ENCODE results near the gene PDCL3.

The PDCL3 gene

GRCh38 chr2:100580367-100581276 is 17.8 kb downstream of the PDCL3 start:
- Histone ChIP-seq H3K9me3 (ENCODE audit: control insufficient read depth, insufficient read depth, low read length) (no peaks in the 10 kb centered on the region), H3K36me3 (ENCODE audit: insufficient read depth, low read length) (no peaks in the 10 kb centered on the region)

DNA sequence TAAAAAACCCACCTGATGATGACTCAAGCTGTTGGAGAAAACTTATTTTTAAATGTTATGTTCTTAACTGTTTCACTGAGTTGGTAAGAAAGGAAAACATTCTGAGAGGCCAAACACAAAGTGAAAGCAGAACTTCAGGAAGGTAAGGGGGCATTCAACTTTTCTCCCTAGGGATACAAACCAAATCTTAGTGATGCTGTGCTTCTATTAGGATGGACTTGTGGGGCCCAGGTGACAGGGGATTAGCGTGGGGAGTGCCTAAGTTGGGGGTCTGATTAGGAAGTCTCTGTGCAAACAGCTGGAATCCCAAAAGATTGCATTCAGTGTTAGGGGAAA is 18.5 kb downstream of the PDCL3 start:
- no peak overlapping the region for H3K9ac ChIP-seq (ENCODE audit: low read depth, low read length)
- H3K36me3 ChIP-seq (ENCODE audit: insufficient read depth, low read length) = no peaks in the 10 kb centered on the region
- no peaks in the 10 kb centered on the region for H3K4me1 ChIP-seq (ENCODE audit: insufficient read depth, low read length)
- no peaks in the 10 kb centered on the region for H3K9me3 ChIP-seq (ENCODE audit: control insufficient read depth, insufficient read depth, low read length)

More at GRCh38 chr2:100580367-100581276, 17.8 kb downstream of the PDCL3 start:
- H3K4me1 ChIP-seq (ENCODE audit: insufficient read depth, low read length) = no peaks in the 10 kb centered on the region
- no peak overlapping the region for H3K9ac ChIP-seq (ENCODE audit: low read depth, low read length)

GRCh38 chr2:100584816-100585215 is 22.0 kb downstream of the PDCL3 start:
- H3K9me3 ChIP-seq (ENCODE audit: control insufficient read depth, insufficient read depth, low read length) = no peaks in the 10 kb centered on the region
- no peaks in the 10 kb centered on the region for H3K4me1 ChIP-seq (ENCODE audit: insufficient read depth, low read length)
- no peaks in the 10 kb centered on the region for H3K36me3 ChIP-seq (ENCODE audit: insufficient read depth, low read length)
- H3K9ac ChIP-seq (ENCODE audit: low read depth, low read length) = no peak overlapping the region

- Histone ChIP-seq H3K9me3 (ENCODE audit: control insufficient read depth, insufficient read depth, low read length) (no peaks in the 10 kb centered on the region), H3K9ac (ENCODE audit: low read depth, low read length) (no peak overlapping the region), H3K36me3 (ENCODE audit: insufficient read depth, low read length) (no peaks in the 10 kb centered on the region), H3K4me1 (ENCODE audit: insufficient read depth, low read length) (no peaks in the 10 kb centered on the region)
These were observed 25.4 kb downstream of the PDCL3 start for GRCh38 chr2:100588071-100588786.

GRCh38 chr2:100589527-100589926 is 26.7 kb downstream of the PDCL3 start:
- Histone ChIP-seq H3K4me1 (ENCODE audit: insufficient read depth, low read length) (no peaks in the 10 kb centered on the region), H3K9ac (ENCODE audit: low read depth, low read length) (no peak overlapping the region), H3K9me3 (ENCODE audit: control insufficient read depth, insufficient read depth, low read length) (no peaks in the 10 kb centered on the region), H3K36me3 (ENCODE audit: insufficient read depth, low read length) (no peaks in the 10 kb centered on the region)

DNA sequence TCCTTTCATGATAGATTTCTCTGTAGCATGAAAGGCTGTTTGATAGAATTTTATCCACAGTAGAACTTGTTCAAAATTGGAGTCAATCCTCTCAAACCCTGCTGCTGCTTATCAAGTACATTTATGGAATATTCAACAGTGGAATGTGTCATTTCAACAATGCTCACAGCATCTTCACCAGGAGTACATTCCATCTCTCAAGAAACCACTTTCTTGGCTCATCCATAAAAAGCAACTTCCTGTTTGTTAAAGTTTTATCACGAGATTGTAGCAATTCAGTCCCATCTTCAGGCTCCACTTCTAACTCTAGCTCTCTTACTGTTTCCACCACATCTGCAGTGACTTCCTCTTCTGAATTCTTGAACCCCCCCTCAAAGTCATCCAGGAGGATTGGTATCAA is 29.4 kb downstream of the PDCL3 start:
- H3K9me3 ChIP-seq (ENCODE audit: control insufficient read depth, insufficient read depth, low read length) = no peaks in the 10 kb centered on the region

DNA sequence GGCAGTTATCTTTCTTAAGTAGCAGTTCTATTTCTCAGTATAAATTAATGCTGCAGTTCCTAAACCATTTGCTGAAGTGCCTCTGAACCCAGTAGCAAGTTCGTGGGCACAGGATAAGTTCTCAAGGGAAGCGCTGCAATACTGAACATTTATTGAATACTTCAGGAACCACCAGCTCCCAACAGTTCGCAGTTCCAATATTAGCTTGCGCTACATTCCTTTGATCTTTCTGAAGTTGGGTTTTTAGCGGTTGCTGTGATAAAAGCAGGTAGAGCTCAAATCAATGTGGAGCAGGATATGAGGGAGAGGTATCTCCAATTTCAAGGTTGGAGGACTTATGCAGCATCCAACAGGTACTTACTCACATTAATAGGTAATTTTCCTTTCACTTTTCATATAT is 33.7 kb downstream of the PDCL3 start:
- Histone ChIP-seq H3K9ac (ENCODE audit: low read depth, low read length) (no peak overlapping the region), H3K36me3 (ENCODE audit: insufficient read depth, low read length) (no peaks in the 10 kb centered on the region), H3K9me3 (ENCODE audit: control insufficient read depth, insufficient read depth, low read length) (no peaks in the 10 kb centered on the region), H3K4me1 (ENCODE audit: insufficient read depth, low read length) (no peaks in the 10 kb centered on the region)

More for the DNA sequence above, 29.4 kb downstream of the PDCL3 start:
- Histone ChIP-seq H3K9ac (ENCODE audit: low read depth, low read length) (no peak overlapping the region), H3K36me3 (ENCODE audit: insufficient read depth, low read length) (no peaks in the 10 kb centered on the region), H3K4me1 (ENCODE audit: insufficient read depth, low read length) (no peaks in the 10 kb centered on the region)

DNA sequence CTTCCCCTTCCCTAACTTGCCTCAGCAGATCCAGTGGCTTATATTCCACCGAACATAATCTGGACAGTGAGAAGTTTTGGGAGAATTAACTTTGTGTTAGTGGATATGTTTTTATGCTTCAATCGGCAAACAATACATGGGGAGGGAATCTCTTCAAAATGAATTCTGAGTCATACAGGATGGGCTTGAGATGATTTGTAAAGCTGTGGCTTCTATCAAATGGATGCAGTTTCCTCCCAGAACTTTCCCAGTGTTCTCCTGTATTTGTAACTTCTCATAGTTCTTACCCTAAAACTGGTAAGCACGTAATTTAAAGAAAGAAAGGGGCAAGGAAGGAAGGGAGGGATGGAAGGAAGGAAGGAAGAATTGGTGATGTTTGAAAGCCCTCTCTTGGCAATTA is 36.8 kb downstream of the PDCL3 start:
- Histone ChIP-seq H3K9me3 (ENCODE audit: control insufficient read depth, insufficient read depth, low read length) (no peaks in the 10 kb centered on the region), H3K36me3 (ENCODE audit: insufficient read depth, low read length) (no peaks in the 10 kb centered on the region), H3K4me1 (ENCODE audit: insufficient read depth, low read length) (0 out of 2 replicates have a peak, but pooled peaks cover 3% of the 10 kb centered on the region), H3K9ac (ENCODE audit: low read depth, low read length) (no peak overlapping the region)

DNA sequence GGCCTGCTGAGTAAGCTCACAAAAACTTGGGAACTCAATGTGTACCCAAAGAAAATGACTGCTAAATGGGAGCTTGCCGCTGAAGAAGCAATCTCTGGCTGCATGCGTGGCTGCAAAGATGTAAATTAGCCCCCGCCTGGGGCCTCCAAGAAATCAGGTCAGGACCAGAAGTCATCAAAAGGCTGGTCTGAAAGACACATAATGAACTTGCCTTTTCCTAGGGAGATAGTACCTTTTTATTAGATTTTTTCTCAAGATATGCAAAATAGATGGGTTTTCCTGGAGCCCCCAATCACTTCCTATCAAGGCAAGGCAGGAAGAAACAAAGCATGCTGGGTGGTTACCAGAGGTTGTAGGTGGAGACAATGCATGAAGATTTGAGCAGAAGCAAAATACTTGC is 38.9 kb downstream of the PDCL3 start:
- no peak overlapping the region for H3K9ac ChIP-seq (ENCODE audit: low read depth, low read length)
- 0 out of 2 replicates have a peak, but pooled peaks cover 3% of the 10 kb centered on the region for H3K4me1 ChIP-seq (ENCODE audit: insufficient read depth, low read length)
- no peaks in the 10 kb centered on the region for H3K9me3 ChIP-seq (ENCODE audit: control insufficient read depth, insufficient read depth, low read length)
- H3K36me3 ChIP-seq (ENCODE audit: insufficient read depth, low read length) = no peaks in the 10 kb centered on the region

DNA sequence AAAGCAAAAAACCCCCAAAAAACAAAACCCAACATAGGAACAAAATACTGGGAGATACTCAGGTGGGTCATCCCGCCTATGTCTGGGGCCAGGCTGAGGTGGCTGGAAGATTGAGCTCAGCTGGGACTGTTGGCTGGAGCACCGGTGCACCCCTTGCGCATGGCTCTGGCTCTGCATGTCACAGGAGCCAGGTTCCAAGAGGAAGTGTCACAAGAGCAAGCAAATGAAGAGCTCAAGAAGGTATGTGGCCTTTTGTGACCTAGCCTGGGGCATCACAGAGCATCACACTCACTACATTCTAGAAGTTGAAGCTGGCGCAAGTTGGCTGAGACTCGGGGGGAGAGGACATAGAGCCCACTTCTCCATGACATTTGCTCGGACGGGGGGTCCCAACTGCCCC is 40.6 kb downstream of the PDCL3 start:
- Histone ChIP-seq H3K36me3 (ENCODE audit: insufficient read depth, low read length) (no peaks in the 10 kb centered on the region), H3K4me1 (ENCODE audit: insufficient read depth, low read length) (0 out of 2 replicates have a peak, but pooled peaks cover 3% of the 10 kb centered on the region), H3K9me3 (ENCODE audit: control insufficient read depth, insufficient read depth, low read length) (no peaks in the 10 kb centered on the region), H3K9ac (ENCODE audit: low read depth, low read length) (no peak overlapping the region)

- H3K9ac ChIP-seq (ENCODE audit: low read depth, low read length) = no peak overlapping the region
- no peaks in the 10 kb centered on the region for H3K36me3 ChIP-seq (ENCODE audit: insufficient read depth, low read length)
- no peaks in the 10 kb centered on the region for H3K9me3 ChIP-seq (ENCODE audit: control insufficient read depth, insufficient read depth, low read length)
- 0 out of 2 replicates have a peak, but pooled peaks cover 3% of the 10 kb centered on the region for H3K4me1 ChIP-seq (ENCODE audit: insufficient read depth, low read length)
These were observed 41.3 kb downstream of the PDCL3 start for GRCh38 chr2:100603948-100604633.

GRCh38 chr2:100606332-100606725 is 43.5 kb downstream of the PDCL3 start:
- 0 out of 2 replicates have a peak, but pooled peaks cover 3% of the 10 kb centered on the region for H3K4me1 ChIP-seq (ENCODE audit: insufficient read depth, low read length)
- no peaks in the 10 kb centered on the region for H3K9me3 ChIP-seq (ENCODE audit: control insufficient read depth, insufficient read depth, low read length)
- no peak overlapping the region for H3K9ac ChIP-seq (ENCODE audit: low read depth, low read length)
- no peaks in the 10 kb centered on the region for H3K36me3 ChIP-seq (ENCODE audit: insufficient read depth, low read length)

DNA sequence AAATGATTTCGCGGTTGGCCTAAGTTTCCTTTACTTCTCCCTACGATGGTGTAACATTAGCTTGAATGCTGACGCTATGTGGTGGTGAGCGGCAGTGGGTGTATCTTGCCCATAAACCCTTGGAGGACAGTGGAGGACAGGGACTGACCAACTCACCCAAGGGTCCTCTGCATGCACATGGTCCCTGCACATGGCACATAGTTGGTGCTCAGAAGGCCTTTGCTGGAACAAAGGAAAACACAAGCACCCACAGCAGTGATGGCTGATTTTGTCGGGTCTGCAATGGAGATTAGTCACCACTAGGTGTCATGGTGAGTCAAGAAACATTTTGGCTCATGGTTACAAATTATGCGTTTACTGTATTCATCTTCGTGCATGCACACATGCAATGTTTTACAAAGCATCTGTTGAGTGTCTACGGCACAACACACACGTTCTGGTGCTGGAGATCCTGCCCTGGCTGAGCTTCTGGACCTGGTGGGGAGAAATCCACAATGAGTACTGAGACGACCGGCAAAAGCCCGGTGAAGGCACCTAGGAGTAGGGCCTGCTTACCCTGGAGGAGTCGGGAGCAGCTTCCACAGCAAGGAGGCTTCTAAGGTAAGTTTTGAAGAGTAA is 44.0 kb downstream of the PDCL3 start:
- no peak overlapping the region for H3K9ac ChIP-seq (ENCODE audit: low read depth, low read length)
- H3K4me1 ChIP-seq (ENCODE audit: insufficient read depth, low read length) = 0 out of 2 replicates have a peak, but pooled peaks cover under 1% of the 10 kb centered on the region
- no peaks in the 10 kb centered on the region for H3K9me3 ChIP-seq (ENCODE audit: control insufficient read depth, insufficient read depth, low read length)
- H3K36me3 ChIP-seq (ENCODE audit: insufficient read depth, low read length) = no peaks in the 10 kb centered on the region

DNA sequence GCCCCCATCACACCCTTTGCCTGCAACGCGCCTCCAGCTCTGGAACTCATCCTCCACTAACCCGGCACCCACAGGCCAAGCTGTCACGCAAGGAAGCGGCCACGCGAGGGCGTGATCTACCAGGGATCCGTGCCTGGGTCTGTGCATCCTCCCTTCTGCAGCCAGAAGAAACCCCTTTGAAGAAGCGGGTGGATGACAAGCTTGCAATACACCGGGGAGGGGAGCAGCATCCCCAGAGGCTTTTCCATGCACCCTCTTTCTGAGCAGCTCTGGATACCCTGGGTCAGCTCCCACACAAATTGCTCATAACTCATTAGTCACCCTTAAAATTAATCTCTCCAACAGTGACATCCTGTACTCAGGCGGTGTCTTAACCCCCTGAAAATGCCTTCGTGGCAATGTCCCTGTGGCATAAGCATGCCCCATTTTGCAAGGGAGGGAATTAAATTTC is 47.6 kb downstream of the PDCL3 start:
- Histone ChIP-seq H3K36me3 (ENCODE audit: insufficient read depth, low read length) (no peaks in the 10 kb centered on the region), H3K4me1 (ENCODE audit: insufficient read depth, low read length) (no peaks in the 10 kb centered on the region), H3K9me3 (ENCODE audit: control insufficient read depth, insufficient read depth, low read length) (no peaks in the 10 kb centered on the region), H3K9ac (ENCODE audit: low read depth, low read length) (no peak overlapping the region)

All from ES-I3 (cell line).